H9 (cell line): ENCODE measurements around the gene TMPRSS3. TPM values are rescaled to one million over a fixed set of nuclear protein-coding genes. Genes with fewer than 3 reads are reported as not detected.

Experiments used
- DNase-seq: peaks from one replicate; pipeline ENCODE4 v3.0.0-alpha.2; 2017
- H2AFZ ChIP-seq: one replicate; pipeline ENCODE4 v1.6.1; 2013; ENCODE audit warnings: mild to moderate bottlenecking, low read length, control low read depth, moderate library complexity
- H2AK5ac ChIP-seq: 2 replicates; pipeline ENCODE4 v1.6.1; 2013; ENCODE audit warnings: low read length, control low read depth, mixed read lengths; ENCODE audit not compliant: insufficient read length
- H2BK120ac ChIP-seq: one replicate; pipeline ENCODE4 v1.6.1; 2013; ENCODE audit warnings: low read depth, mild to moderate bottlenecking, low read length, control low read depth, inconsistent platforms; ENCODE audit not compliant: poor library complexity, severe bottlenecking
- H2BK12ac ChIP-seq: 2 replicates; pipeline ENCODE4 v1.6.1; 2013; ENCODE audit warnings: low read length, control low read depth, mixed read lengths, low read depth; ENCODE audit not compliant: insufficient read length
- H2BK15ac ChIP-seq: 2 replicates; pipeline ENCODE4 v1.6.1; 2013; ENCODE audit warnings: low read depth, low read length, control low read depth
- H2BK20ac ChIP-seq: one replicate; pipeline ENCODE4 v1.6.1; 2013; ENCODE audit warnings: low read depth, mild to moderate bottlenecking, low read length, control low read depth, inconsistent platforms; ENCODE audit not compliant: poor library complexity, severe bottlenecking
- H2BK5ac ChIP-seq: 2 replicates; pipeline ENCODE4 v1.6.1; 2013; ENCODE audit warnings: low read length, control low read depth, mixed read lengths; ENCODE audit not compliant: insufficient read length
- H3K14ac ChIP-seq: 2 replicates; pipeline ENCODE4 v1.6.1; 2013; ENCODE audit warnings: low read length, control low read depth; ENCODE audit not compliant: insufficient read depth
- H3K18ac ChIP-seq: 2 replicates; pipeline ENCODE4 v1.6.1; 2013; ENCODE audit warnings: low read depth, mild to moderate bottlenecking, mixed read lengths, low read length, control low read depth; ENCODE audit not compliant: insufficient read length
- H3K23ac ChIP-seq: 2 replicates; pipeline ENCODE4 v1.6.1; 2013; ENCODE audit warnings: low read length, control low read depth, mixed read lengths, low read depth; ENCODE audit not compliant: insufficient read length
- H3K23me2 ChIP-seq: 2 replicates; pipeline ENCODE4 v1.6.1; 2013; ENCODE audit warnings: low read depth, mild to moderate bottlenecking, mixed read lengths, low read length, control low read depth; ENCODE audit not compliant: insufficient read length, poor library complexity, severe bottlenecking
- H3K27ac ChIP-seq: 2 replicates; pipeline ENCODE4 v1.5.1; 2013; ENCODE audit warnings: low read length, control low read depth, mixed read lengths, low read depth; ENCODE audit not compliant: insufficient read length
- H3K27me3 ChIP-seq: 2 replicates; pipeline ENCODE4 v1.6.1; 2013; ENCODE audit warnings: low read length, control low read depth, inconsistent platforms; ENCODE audit not compliant: insufficient read depth
- H3K4ac ChIP-seq: 2 replicates; pipeline ENCODE4 v1.6.1; 2013; ENCODE audit warnings: low read depth, mild to moderate bottlenecking, control low read depth, inconsistent platforms, low read length, moderate library complexity
- H3K4me1 ChIP-seq: 2 replicates; pipeline ENCODE4 v1.6.1; 2013; ENCODE audit warnings: low read length, control low read depth, inconsistent platforms; ENCODE audit not compliant: insufficient read depth
- H3K4me2 ChIP-seq: 2 replicates; pipeline ENCODE4 v1.6.1; 2013; ENCODE audit warnings: low read length, control low read depth, mixed read lengths; ENCODE audit not compliant: insufficient read length, insufficient read depth
- H3K56ac ChIP-seq: 2 replicates; pipeline ENCODE4 v1.6.1; 2013; ENCODE audit warnings: low read depth, mild to moderate bottlenecking, mixed read lengths, low read length, control low read depth; ENCODE audit not compliant: insufficient read length
- H3K79me1 ChIP-seq: 2 replicates; pipeline ENCODE4 v1.6.1; 2013; ENCODE audit warnings: low read depth, mild to moderate bottlenecking, moderate library complexity, low read length, control low read depth, inconsistent platforms; ENCODE audit not compliant: insufficient read depth, poor library complexity, severe bottlenecking
- H3K79me2 ChIP-seq: 2 replicates; pipeline ENCODE4 v1.6.1; 2013; ENCODE audit warnings: low read length, control low read depth, inconsistent platforms; ENCODE audit not compliant: insufficient read depth
- H3K9ac ChIP-seq: 2 replicates; pipeline ENCODE4 v1.6.1; 2013; ENCODE audit warnings: low read length, control low read depth, mixed read lengths; ENCODE audit not compliant: insufficient read length; ENCODE audit errors: extremely low read depth
- H3K9me3 ChIP-seq: one replicate; pipeline ENCODE4 v1.6.1; 2013; ENCODE audit warnings: low read depth, low read length, inconsistent platforms; ENCODE audit not compliant: control insufficient read depth
- H3T11ph ChIP-seq: one replicate; pipeline ENCODE4 v1.6.1; 2013; ENCODE audit warnings: mild to moderate bottlenecking, low read length, control low read depth, inconsistent platforms
- H4K20me1 ChIP-seq: one replicate; pipeline ENCODE4 v1.6.1; 2013; ENCODE audit not compliant: control insufficient read depth, insufficient read length, insufficient read depth
- H4K5ac ChIP-seq: 2 replicates; pipeline ENCODE4 v1.6.1; 2013; ENCODE audit warnings: low read depth, mild to moderate bottlenecking, mixed read lengths, low read length, control low read depth; ENCODE audit not compliant: insufficient read length
- H4K8ac ChIP-seq: replicated peaks from 2 replicates; pipeline ENCODE4 v1.6.1; 2013; ENCODE audit warnings: low read length, control low read depth, mixed read lengths, low read depth; ENCODE audit not compliant: insufficient read length
- H4K91ac ChIP-seq: 2 replicates; pipeline ENCODE4 v1.6.1; 2013; ENCODE audit warnings: low read depth, mild to moderate bottlenecking, moderate library complexity, mixed read lengths, low read length, control low read depth; ENCODE audit not compliant: insufficient read length
- H3K27ac Mint-ChIP-seq, 3 experiments: 2 replicates in 2 of 3; 3 replicates in 1 of 3; pipeline ENCODE4 v1.8.0; 2020 to 2021; ENCODE audit warnings: mixed read lengths in 3 of 3, mild to moderate bottlenecking in 1 of 3, moderate library complexity in 1 of 3
- H3K27me3 Mint-ChIP-seq: 2 replicates; pipeline ENCODE4 v1.8.0; 2021; ENCODE audit warnings: low read depth, mild to moderate bottlenecking, moderate library complexity, mixed read lengths
- H3K36me3 Mint-ChIP-seq, 3 experiments: 2 replicates in 2 of 3; 3 replicates in 1 of 3; pipeline ENCODE4 v1.8.0; 2020 to 2021; ENCODE audit warnings: low read depth in 3 of 3, mixed read lengths in 3 of 3; ENCODE audit not compliant: insufficient read depth in 1 of 3
- H3K4me1 Mint-ChIP-seq, 2 experiments: 2 replicates each; pipeline ENCODE4 v1.8.0; 2020; ENCODE audit warnings: mixed read lengths in 2 of 2
- H3K4me3 Mint-ChIP-seq, 2 experiments: 2 replicates in 1 of 2; 3 replicates in 1 of 2; pipeline ENCODE4 v1.8.0; 2020 to 2021; ENCODE audit warnings: mild to moderate bottlenecking in 2 of 2, mixed read lengths in 2 of 2, moderate library complexity in 1 of 2
- H3K9me3 Mint-ChIP-seq, 2 experiments: 2 replicates in 1 of 2; 3 replicates in 1 of 2; pipeline ENCODE4 v1.8.0; 2020; ENCODE audit warnings: mild to moderate bottlenecking in 2 of 2, mixed read lengths in 2 of 2, moderate library complexity in 1 of 2
- CTCF ChIP-seq: fragments of 200-600 bp; sonication (generic); conservative IDR thresholded peaks from 3 replicates; pipeline ENCODE4 v1.8.0; 2021; ENCODE audit warnings: antibody characterized with exemption, mild to moderate bottlenecking
- WGBS: extraction: QIAGEN DNeasy Blood & Tissue Kit; methylation state at CpG from one replicate; pipeline ENCODE4 v1.1.7; 2013; ENCODE audit warnings: missing lambda C conversion rate, low lambda C conversion rate, mixed read lengths; ENCODE audit not compliant: insufficient read length; ENCODE audit errors: extremely low coverage; 5-methylcytosine and 5-hydroxymethylcytosine counted together
- total RNA-seq: library from RNA; stranded (reverse); gene quantifications from 2 replicates; pipeline ENCODE4 v1.2.1, GENCODE V29; 2021

Gene TMPRSS3
- total RNA-seq, 1 experiment from 2014 or later, result 0.31 TPM

GRCh38 chr21:42425591-42425990 is 29.7 kb upstream of the TMPRSS3 start:
- no peak overlapping the region for H2BK15ac ChIP-seq
- H3K36me3 Mint-ChIP-seq, result no peaks in the 10 kb centered on the region
- peaks cover 45% of the 10 kb centered on the region for H3K27me3 Mint-ChIP-seq

More at GRCh38 chr21:42425591-42425990, 29.7 kb upstream of the TMPRSS3 start:
- Histone ChIP-seq H3K79me1 (no peaks in the 10 kb centered on the region), H2AK5ac (no peak overlapping the region), H3K18ac (no peak overlapping the region), H3K23me2 (no peaks in the 10 kb centered on the region), H2BK20ac (no peak overlapping the region), H3K56ac (no peak overlapping the region), H4K5ac (no peak overlapping the region), H3K79me2 (no peaks in the 10 kb centered on the region), H3K9ac (no peak overlapping the region), H3K4me1 (no peaks in the 10 kb centered on the region), H3K4me2 (no peak overlapping the region), H4K8ac (no peak overlapping the region), H3T11ph (no peak overlapping the region), H2BK12ac (no peak overlapping the region), H3K23ac (no peak overlapping the region), H2BK120ac (no peak overlapping the region), H3K27ac (no peak overlapping the region), H2BK5ac (no peak overlapping the region), H3K27me3 (no peaks in the 10 kb centered on the region), H3K4ac (no peak overlapping the region), H2AFZ (no peak overlapping the region), H4K20me1 (no peaks in the 10 kb centered on the region), H3K14ac (no peak overlapping the region), H3K9me3 (no peaks in the 10 kb centered on the region), H4K91ac (no peak overlapping the region)
- Mint-ChIP-seq H3K27ac (no peak overlapping the region), H3K4me3 (no peak overlapping the region), H3K4me1 (no peaks in the 10 kb centered on the region), H3K9me3 (no peaks in the 10 kb centered on the region; a peak in 1 of 5 replicates)
- WGBS, result no CpG with 5 or more reads among the region's 4 CpGs
- TF ChIP-seq CTCF, result no peak
- no peak for DNase-seq
